Tibial nerve (tissue), 4 donors: Measurements from ENCODE around the gene SLC35G3. TPM values are rescaled to one million over a fixed set of nuclear protein-coding genes. Genes with fewer than 3 reads are reported as not detected.
"Not testable (repeated sequence)": the region's sequence is repeated elsewhere in the genome, so short reads cannot be mapped to it uniquely, and the experiment has no call there.

ENCODE experiments used
- DNase-seq, 2 donors: peaks; one replicate each; pipeline ENCODE4 v3.0.0-alpha.2; 2019; ENCODE audit warnings: low spot score in 2 of 2
- H3K27ac ChIP-seq, 4 donors: fragments of 200-600 bp; sonication (generic) in 3 of 4; one replicate each; pipeline ENCODE4 v1.5.1; 2017 to 2019; ENCODE audit warnings: mild to moderate bottlenecking in 1 of 4
- H3K27me3 ChIP-seq, 2 donors: fragments of 200-600 bp; sonication (generic) in 1 of 2; one replicate each; pipeline versions ENCODE4 v1.5.1 to v1.6.0; 2017 to 2019
- H3K36me3 ChIP-seq, 3 donors: fragments of 200-600 bp; sonication (generic); one replicate each; pipeline ENCODE4 v1.5.1; 2018 to 2019
- H3K4me1 ChIP-seq, 4 donors: fragments of 200-600 bp; sonication (generic) in 3 of 4; one replicate each; pipeline ENCODE4 v1.5.1; 2017 to 2019
- H3K4me3 ChIP-seq, 4 donors: fragments of 200-600 bp; sonication (generic) in 3 of 4; one replicate each; pipeline ENCODE4 v1.5.1; 2017 to 2019; ENCODE audit warnings: mild to moderate bottlenecking in 1 of 4, moderate library complexity in 1 of 4
- H3K9me3 ChIP-seq, 4 donors: fragments of 200-600 bp; sonication (generic) in 3 of 4; one replicate each; pipeline ENCODE4 v1.5.1; 2017 to 2019
- EP300 ChIP-seq, 2 donors: sonication (generic); formaldehyde crosslinking; IDR thresholded peaks; one replicate each; pipeline ENCODE4 v1.6.1; 2017; ENCODE audit warnings: antibody characterized with exemption in 2 of 2, mild to moderate bottlenecking in 1 of 2
- POLR2A ChIP-seq, 2 donors: fragments of 450-650 bp; IDR thresholded peaks; one replicate each; pipeline ENCODE4 v1.6.1; 2017; ENCODE audit warnings: antibody characterized with exemption in 2 of 2, mild to moderate bottlenecking in 2 of 2, moderate library complexity in 2 of 2
- WGBS, 2 donors: methylation state at CpG; one replicate each; pipeline ENCODE4 v1.1.5; 2018; 5-methylcytosine and 5-hydroxymethylcytosine counted together
- total RNA-seq, 4 donors: library from RNA; depleted of rRNA; stranded (reverse); fragments of >200 nt; gene quantifications; one replicate each; pipeline ENCODE4 v1.1.0, GENCODE V29; 2016
- TF ChIP-seq, protein P1 (sequence below), 5 experiments: fragments of 200-600 bp in 3 of 5; fragments of 450-650 bp in 2 of 5; sonication (generic) in 3 of 5; IDR thresholded peaks; one replicate each; pipeline ENCODE4 v1.5.1; 2016 to 2019; ENCODE audit warnings: antibody characterized with exemption in 5 of 5, mild to moderate bottlenecking in 3 of 5, moderate library complexity in 2 of 5

SLC35G3 gene
- total RNA-seq, 4 donors from 2014 or later, result not detected

GRCh38 chr17:35152421-35153140 lies 41.6 kb downstream of the SLC35G3 start:
- TF ChIP-seq, protein P1, sequence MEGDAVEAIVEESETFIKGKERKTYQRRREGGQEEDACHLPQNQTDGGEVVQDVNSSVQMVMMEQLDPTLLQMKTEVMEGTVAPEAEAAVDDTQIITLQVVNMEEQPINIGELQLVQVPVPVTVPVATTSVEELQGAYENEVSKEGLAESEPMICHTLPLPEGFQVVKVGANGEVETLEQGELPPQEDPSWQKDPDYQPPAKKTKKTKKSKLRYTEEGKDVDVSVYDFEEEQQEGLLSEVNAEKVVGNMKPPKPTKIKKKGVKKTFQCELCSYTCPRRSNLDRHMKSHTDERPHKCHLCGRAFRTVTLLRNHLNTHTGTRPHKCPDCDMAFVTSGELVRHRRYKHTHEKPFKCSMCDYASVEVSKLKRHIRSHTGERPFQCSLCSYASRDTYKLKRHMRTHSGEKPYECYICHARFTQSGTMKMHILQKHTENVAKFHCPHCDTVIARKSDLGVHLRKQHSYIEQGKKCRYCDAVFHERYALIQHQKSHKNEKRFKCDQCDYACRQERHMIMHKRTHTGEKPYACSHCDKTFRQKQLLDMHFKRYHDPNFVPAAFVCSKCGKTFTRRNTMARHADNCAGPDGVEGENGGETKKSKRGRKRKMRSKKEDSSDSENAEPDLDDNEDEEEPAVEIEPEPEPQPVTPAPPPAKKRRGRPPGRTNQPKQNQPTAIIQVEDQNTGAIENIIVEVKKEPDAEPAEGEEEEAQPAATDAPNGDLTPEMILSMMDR (IDR thresholded peaks at IDR 0.05), result no peak
- TF ChIP-seq POLR2A (IDR thresholded peaks at IDR 0.05) (no peak), EP300 (IDR thresholded peaks at IDR 0.05) (no peak)
- no peaks in the 10 kb centered on the region for H3K36me3 ChIP-seq
- H3K27ac ChIP-seq, result no peak overlapping the region
- no peak overlapping the region for H3K4me3 ChIP-seq
- no peaks in the 10 kb centered on the region for H3K4me1 ChIP-seq
- no peaks in the 10 kb centered on the region for H3K27me3 ChIP-seq
- WGBS, 2 donors, result 69 to 72% methylated on average over 13 of the region's 13 CpGs
- no peaks in the 10 kb centered on the region for H3K9me3 ChIP-seq
- no peak for DNase-seq

GRCh38 chr17:35151080-35151479 lies 43.1 kb downstream of the SLC35G3 start:
- H3K4me1 ChIP-seq, H3K9me3 ChIP-seq, H3K27ac ChIP-seq, H3K27me3 ChIP-seq, DNase-seq, H3K4me3 ChIP-seq, H3K36me3 ChIP-seq: not testable (repeated sequence)
- WGBS, 2 donors, result 90 to 92% methylated on average over 29 of the region's 29 CpGs

GRCh38 chr17:35149941-35150340 lies 44.3 kb downstream of the SLC35G3 start:
- no peak overlapping the region for H3K4me3 ChIP-seq
- no peak for DNase-seq
- H3K4me1 ChIP-seq, result no peaks in the 10 kb centered on the region
- TF ChIP-seq POLR2A (IDR thresholded peaks at IDR 0.05), result no peak
- TF ChIP-seq, protein P1 (IDR thresholded peaks at IDR 0.05), result no peak
- TF ChIP-seq EP300 (IDR thresholded peaks at IDR 0.05), result no peak
- no peak overlapping the region for H3K27ac ChIP-seq
- WGBS, 2 donors, result 89 to 91% methylated on average over 11 of the region's 11 CpGs
- no peaks in the 10 kb centered on the region for H3K36me3 ChIP-seq
- H3K9me3 ChIP-seq, result no peaks in the 10 kb centered on the region
- H3K27me3 ChIP-seq, result no peaks in the 10 kb centered on the region

DNA sequence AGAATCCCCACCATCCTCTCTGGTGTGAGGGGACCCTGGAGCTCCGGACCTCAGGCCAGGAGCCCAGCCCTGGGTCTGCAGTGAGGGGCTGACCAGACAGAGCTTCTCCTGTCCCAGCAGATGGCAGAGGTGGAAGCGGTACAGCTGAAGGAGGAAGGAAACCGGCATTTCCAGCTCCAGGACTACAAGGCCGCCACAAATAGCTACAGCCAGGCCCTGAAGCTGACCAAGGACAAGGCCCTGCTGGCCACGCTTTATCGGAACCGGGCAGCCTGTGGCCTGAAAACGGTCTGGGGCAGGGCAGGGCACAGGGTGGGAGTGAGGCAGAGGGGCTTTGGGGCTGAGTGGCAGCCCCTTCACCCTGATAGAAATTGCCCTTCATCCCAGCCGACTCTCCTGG lies 46.0 kb downstream of the SLC35G3 start:
- Histone ChIP-seq H3K4me3 (no peak overlapping the region), H3K27ac (no peak overlapping the region), H3K27me3 (no peaks in the 10 kb centered on the region), H3K36me3 (no peaks in the 10 kb centered on the region), H3K4me1 (no peaks in the 10 kb centered on the region), H3K9me3 (no peaks in the 10 kb centered on the region)
- WGBS, 2 donors, result 56 to 73% methylated on average over 5 to 8 of the region's 9 CpGs
- TF ChIP-seq EP300 (IDR thresholded peaks at IDR 0.05) (no peak), POLR2A (IDR thresholded peaks at IDR 0.05) (no peak)
- TF ChIP-seq, protein P1 (IDR thresholded peaks at IDR 0.05), result no peak
- no peak for DNase-seq

GRCh38 chr17:35147375-35147905 lies 46.8 kb downstream of the SLC35G3 start, which contains the start of gene UNC45B:
Gene UNC45B (plus strand): TSS chr17:35147817. CDS start chr17:35148264, 447 bp downstream.
- 60 to 80% methylated on average over 4 of the region's 4 CpGs for WGBS, 2 donors
- Histone ChIP-seq H3K4me3 (no peak within 1 kb of the TSS), H3K36me3 (no peaks in the 10 kb centered on the region), H3K27ac (no peak within 1 kb of the TSS), H3K9me3 (no peaks in the 10 kb centered on the region), H3K27me3 (no peaks in the 10 kb centered on the region), H3K4me1 (peaks cover 0 to 2% (median 0%) of the 10 kb centered on the region in 4 donors)
- DNase-seq, result no peak
- TF ChIP-seq EP300 (IDR thresholded peaks at IDR 0.05) (no peak), POLR2A (IDR thresholded peaks at IDR 0.05) (no peak)
- TF ChIP-seq, protein P1 (IDR thresholded peaks at IDR 0.05), result no peak
